HG03064 (cell line): Measurements from ENCODE around the gene TMOD1.
"Not testable (repeated sequence)": the region's sequence is repeated elsewhere in the genome, so short reads cannot be mapped to it uniquely, and the experiment has no call there.

Experiments used
- ATAC-seq: cut with Tn5 transposase; IDR thresholded peaks from one replicate; pipeline ENCODE4 v1.9.1; 2021; ENCODE audit warnings: low read depth; ENCODE audit not compliant: unreplicated experiment

Gene TMOD1

GRCh38 chr9:97497558-97498375 is 3.7 kb upstream of the TMOD1 start:
- ATAC-seq = not testable (repeated sequence)

- ATAC-seq = not testable (repeated sequence)
Measured at GRCh38 chr9:97498846-97499245, 2.6 kb upstream of the TMOD1 start.

GRCh38 chr9:97500263-97500662 is 1.2 kb upstream of the TMOD1 start:
- ATAC-seq = no peak

GRCh38 chr9:97500765-97501176 is 695 bp upstream of the TMOD1 start:
- no peak for ATAC-seq

GRCh38 chr9:97501972-97502221 is 431 bp downstream of the TMOD1 start:
- ATAC-seq = peak; percentile 34

- ATAC-seq = no peak
Measured at GRCh38 chr9:97502222-97502983, 937 bp downstream of the TMOD1 start.

- no peak for ATAC-seq
Measured at GRCh38 chr9:97502984-97503861, 1.8 kb downstream of the TMOD1 start.

GRCh38 chr9:97503862-97504210 is 2.4 kb downstream of the TMOD1 start:
- no peak for ATAC-seq

GRCh38 chr9:97504381-97505216 is 3.1 kb downstream of the TMOD1 start:
- no peak for ATAC-seq

- ATAC-seq = no peak
Measured at GRCh38 chr9:97505845-97506244, 4.4 kb downstream of the TMOD1 start.

- ATAC-seq = no peak
Measured at GRCh38 chr9:97506306-97506705, 4.8 kb downstream of the TMOD1 start.

GRCh38 chr9:97506787-97507186 is 5.3 kb downstream of the TMOD1 start:
- no peak for ATAC-seq

GRCh38 chr9:97507428-97507984 is 6.0 kb downstream of the TMOD1 start:
- no peak for ATAC-seq

- no peak for ATAC-seq
Measured at GRCh38 chr9:97508852-97509251, 7.4 kb downstream of the TMOD1 start.

- ATAC-seq = no peak
Measured at GRCh38 chr9:97510797-97511654, 9.6 kb downstream of the TMOD1 start.

- ATAC-seq = no peak
Measured at GRCh38 chr9:97511655-97512427, 10.4 kb downstream of the TMOD1 start.

GRCh38 chr9:97512966-97513560 is 11.6 kb downstream of the TMOD1 start:
- no peak for ATAC-seq

- ATAC-seq = no peak
Measured at GRCh38 chr9:97514531-97514930, 13.1 kb downstream of the TMOD1 start.
